Measurements from ENCODE around the gene APOA4.

Gene APOA4

DNA sequence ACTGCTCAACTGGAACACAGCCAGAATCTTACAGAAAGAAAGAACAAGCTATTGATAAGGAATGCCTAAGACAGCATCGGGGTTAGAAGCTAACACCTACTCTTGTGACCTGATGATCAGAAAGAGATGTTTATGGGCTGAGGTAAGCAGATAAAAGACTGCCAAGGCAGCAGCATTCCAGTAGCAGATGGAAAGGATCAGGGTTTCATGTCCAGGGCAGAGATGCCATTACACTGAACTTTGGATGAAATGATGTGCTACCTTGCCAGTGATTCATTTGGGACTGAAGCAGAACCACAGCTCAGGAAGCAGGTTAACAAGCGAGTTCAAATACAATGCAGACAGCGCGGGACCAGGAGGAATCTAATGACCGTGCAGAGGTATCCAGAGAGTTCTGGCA lies 41.4 kb upstream of the APOA4 start:
- peaks cover 48 to 93% of the 10 kb centered on the region in 2 donors for H3K36me3 ChIP-seq (replicated peaks in 1 of 2; ENCODE audit: control insufficient read depth in 2 of 2, insufficient read depth in 2 of 2, low read length in 2 of 2)
- H3K4me2 ChIP-seq (ENCODE audit: insufficient read depth, low read length, poor library complexity, severe bottlenecking): no peak overlapping the region
- no peak overlapping the region for H2BK12ac ChIP-seq (ENCODE audit: low read length)
- no peak overlapping the region for H2BK15ac ChIP-seq (ENCODE audit: low read length)
- H2BK120ac ChIP-seq (ENCODE audit: low read depth, low read length): no peak overlapping the region
- no peaks in the 10 kb centered on the region for H3K9me3 ChIP-seq (replicated peaks in 1 of 2; ENCODE audit: control insufficient read depth in 2 of 2, insufficient read depth in 1 of 2, low read depth in 1 of 2, low read length in 2 of 2)
- DNase-seq (ENCODE audit: low spot score): no peak
- no peak overlapping the region for H3K14ac ChIP-seq (ENCODE audit: low read length)
- no peak overlapping the region for H3K18ac ChIP-seq (ENCODE audit: low read length)
- H4K91ac ChIP-seq (ENCODE audit: low read depth, low read length, poor library complexity): no peak overlapping the region
- no peak overlapping the region for H2AK5ac ChIP-seq (ENCODE audit: low read depth, low read length)
- no peak overlapping the region for H3K27ac ChIP-seq (replicated peaks; ENCODE audit: low read length)
- no peak overlapping the region for H4K8ac ChIP-seq (ENCODE audit: low read depth, low read length)
- no peak overlapping the region for H2BK5ac ChIP-seq (ENCODE audit: low read length)
- H3K9ac ChIP-seq (ENCODE audit: low read depth, low read length, poor library complexity): no peak overlapping the region
- H3K4me1 ChIP-seq (ENCODE audit: control insufficient read depth in 2 of 2, insufficient read depth in 1 of 2, low read depth in 1 of 2, low read length in 2 of 2): no peaks in the 10 kb centered on the region
- H3K79me1 ChIP-seq (ENCODE audit: low read depth, low read length): no peaks in the 10 kb centered on the region
- H3K4ac ChIP-seq (ENCODE audit: low read length): no peak overlapping the region
- H2AFZ ChIP-seq (ENCODE audit: low read length): no peak overlapping the region
- H3K23ac ChIP-seq (ENCODE audit: low read depth, low read length, poor library complexity): no peak overlapping the region
- no peaks in the 10 kb centered on the region for H3K27me3 ChIP-seq (ENCODE audit: control insufficient read depth in 3 of 3, insufficient read depth in 3 of 3, low read depth in 1 of 3, low read length in 3 of 3)
- H3K4me3 ChIP-seq (ENCODE audit: low read length in 2 of 2): no peak overlapping the region
- no CpG with 5 or more reads among the region's 5 CpGs for WGBS, 2 donors (ENCODE audit: extremely low coverage in 2 of 2, insufficient read length in 2 of 2, insufficient replicate concordance in 1 of 2)

DNA sequence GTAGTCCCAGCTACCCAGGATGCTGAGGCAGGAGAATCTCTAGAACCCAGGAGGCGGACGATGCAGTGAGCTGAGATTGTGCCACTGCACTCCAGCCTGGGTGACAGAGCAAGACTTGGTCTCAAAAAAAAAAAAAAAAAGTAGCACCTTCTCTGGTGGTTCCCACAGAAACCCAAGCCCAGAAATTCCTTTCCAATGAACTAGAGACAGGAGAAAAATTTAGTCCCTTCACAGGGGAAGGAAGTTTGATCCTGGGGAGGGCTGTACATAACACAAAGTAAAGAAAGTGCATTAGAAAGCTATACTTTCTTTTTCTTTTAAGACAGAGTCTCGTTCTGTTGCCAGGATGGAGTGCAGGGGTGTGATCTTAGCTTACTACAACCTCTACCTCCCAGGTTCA lies 39.8 kb upstream of the APOA4 start:
- no peak overlapping the region for H2AK5ac ChIP-seq (ENCODE audit: low read depth, low read length)
- no CpG with 5 or more reads among the region's 3 CpGs for WGBS, 2 donors (ENCODE audit: extremely low coverage in 2 of 2, insufficient read length in 2 of 2, insufficient replicate concordance in 1 of 2)
- H4K91ac ChIP-seq (ENCODE audit: low read depth, low read length, poor library complexity): no peak overlapping the region
- H3K23ac ChIP-seq (ENCODE audit: low read depth, low read length, poor library complexity): no peak overlapping the region
- no peak overlapping the region for H4K8ac ChIP-seq (ENCODE audit: low read depth, low read length)
- peaks cover 59 to 93% of the 10 kb centered on the region in 2 donors for H3K36me3 ChIP-seq (replicated peaks in 1 of 2; ENCODE audit: control insufficient read depth in 2 of 2, insufficient read depth in 2 of 2, low read length in 2 of 2)
- H3K4me2 ChIP-seq (ENCODE audit: insufficient read depth, low read length, poor library complexity, severe bottlenecking): no peak overlapping the region
- peaks cover 4% of the 10 kb centered on the region for H3K79me1 ChIP-seq (ENCODE audit: low read depth, low read length)
- H3K27ac ChIP-seq (replicated peaks; ENCODE audit: low read length): no peak overlapping the region
- H2BK15ac ChIP-seq (ENCODE audit: low read length): no peak overlapping the region
- H3K9me3 ChIP-seq (replicated peaks in 1 of 2; ENCODE audit: control insufficient read depth in 2 of 2, insufficient read depth in 1 of 2, low read depth in 1 of 2, low read length in 2 of 2): peaks cover 0 to 3% of the 10 kb centered on the region in 2 donors
- H3K4me3 ChIP-seq (ENCODE audit: low read length in 2 of 2): no peak overlapping the region
- H2AFZ ChIP-seq (ENCODE audit: low read length): no peak overlapping the region
- no peak for DNase-seq (ENCODE audit: low spot score)
- no peak overlapping the region for H2BK120ac ChIP-seq (ENCODE audit: low read depth, low read length)
- H2BK5ac ChIP-seq (ENCODE audit: low read length): no peak overlapping the region
- H3K4ac ChIP-seq (ENCODE audit: low read length): no peak overlapping the region
- no peaks in the 10 kb centered on the region for H3K27me3 ChIP-seq (ENCODE audit: control insufficient read depth in 3 of 3, insufficient read depth in 3 of 3, low read depth in 1 of 3, low read length in 3 of 3)
- H3K18ac ChIP-seq (ENCODE audit: low read length): no peak overlapping the region
- H2BK12ac ChIP-seq (ENCODE audit: low read length): no peak overlapping the region
- no peaks in the 10 kb centered on the region for H3K4me1 ChIP-seq (ENCODE audit: control insufficient read depth in 2 of 2, insufficient read depth in 1 of 2, low read depth in 1 of 2, low read length in 2 of 2)
- no peak overlapping the region for H3K14ac ChIP-seq (ENCODE audit: low read length)
- H3K9ac ChIP-seq (ENCODE audit: low read depth, low read length, poor library complexity): no peak overlapping the region

DNA sequence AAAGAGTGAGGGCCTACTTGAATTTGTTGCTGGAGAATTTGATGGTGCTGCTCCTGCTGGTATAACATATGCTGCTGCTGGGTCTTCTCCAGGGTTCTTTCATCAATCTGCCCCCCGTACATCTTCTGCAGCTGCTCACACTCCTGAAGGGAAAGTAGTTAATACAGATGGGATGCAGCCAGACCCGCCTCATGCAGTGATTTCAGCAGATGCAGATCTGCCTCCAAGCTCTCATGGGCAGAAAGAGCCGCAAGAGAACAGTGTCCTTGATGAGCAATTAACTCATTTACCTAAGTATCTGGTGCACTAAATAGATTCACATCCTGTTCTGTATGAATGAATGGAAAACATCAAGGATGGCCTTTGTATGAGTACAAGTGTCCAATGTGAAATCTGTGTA lies 39.1 kb upstream of the APOA4 start:
- Histone ChIP-seq H3K79me1 (ENCODE audit: low read depth, low read length) (peaks cover 4% of the 10 kb centered on the region), H3K4me3 (ENCODE audit: low read length in 2 of 2) (no peak overlapping the region), H3K14ac (ENCODE audit: low read length) (no peak overlapping the region), H3K27me3 (ENCODE audit: control insufficient read depth in 3 of 3, insufficient read depth in 3 of 3, low read depth in 1 of 3, low read length in 3 of 3) (no peaks in the 10 kb centered on the region), H2AK5ac (ENCODE audit: low read depth, low read length) (no peak overlapping the region), H2BK5ac (ENCODE audit: low read length) (no peak overlapping the region), H3K36me3 (replicated peaks in 1 of 2; ENCODE audit: control insufficient read depth in 2 of 2, insufficient read depth in 2 of 2, low read length in 2 of 2) (peaks cover 58 to 93% of the 10 kb centered on the region in 2 donors), H2BK15ac (ENCODE audit: low read length) (no peak overlapping the region), H2BK12ac (ENCODE audit: low read length) (no peak overlapping the region), H4K8ac (ENCODE audit: low read depth, low read length) (no peak overlapping the region), H3K9ac (ENCODE audit: low read depth, low read length, poor library complexity) (no peak overlapping the region), H3K4me1 (ENCODE audit: control insufficient read depth in 2 of 2, insufficient read depth in 1 of 2, low read depth in 1 of 2, low read length in 2 of 2) (no peaks in the 10 kb centered on the region), H3K18ac (ENCODE audit: low read length) (no peak overlapping the region), H3K4me2 (ENCODE audit: insufficient read depth, low read length, poor library complexity, severe bottlenecking) (no peak overlapping the region), H3K23ac (ENCODE audit: low read depth, low read length, poor library complexity) (no peak overlapping the region), H2AFZ (ENCODE audit: low read length) (no peak overlapping the region), H4K91ac (ENCODE audit: low read depth, low read length, poor library complexity) (no peak overlapping the region), H3K27ac (replicated peaks; ENCODE audit: low read length) (no peak overlapping the region), H3K4ac (ENCODE audit: low read length) (no peak overlapping the region), H2BK120ac (ENCODE audit: low read depth, low read length) (no peak overlapping the region), H3K9me3 (replicated peaks in 1 of 2; ENCODE audit: control insufficient read depth in 2 of 2, insufficient read depth in 1 of 2, low read depth in 1 of 2, low read length in 2 of 2) (peaks cover 0 to 3% of the 10 kb centered on the region in 2 donors)
- DNase-seq (ENCODE audit: low spot score): no peak
- WGBS, 2 donors (ENCODE audit: extremely low coverage in 2 of 2, insufficient read length in 2 of 2, insufficient replicate concordance in 1 of 2): no CpG with 5 or more reads among the region's 3 CpGs

DNA sequence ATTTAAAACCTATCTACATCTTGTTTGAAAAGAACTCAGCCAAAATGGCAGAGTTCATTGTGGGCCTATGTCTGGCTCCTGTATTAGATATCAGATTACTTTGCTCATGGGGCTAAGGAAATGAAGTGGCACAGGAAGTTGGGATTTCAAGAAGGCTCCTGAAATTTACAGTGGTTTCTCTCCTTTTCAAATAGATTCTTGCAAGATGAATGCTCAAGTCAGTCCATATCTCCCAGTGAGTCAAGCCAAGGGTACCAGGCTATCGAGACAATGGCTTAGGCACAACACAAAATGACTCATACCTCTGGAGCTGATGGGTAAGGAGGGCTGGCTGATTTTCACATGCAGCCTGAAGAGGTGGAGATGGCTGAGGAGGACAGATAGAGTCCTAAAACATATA lies 38.4 kb upstream of the APOA4 start:
- Histone ChIP-seq H3K23ac (ENCODE audit: low read depth, low read length, poor library complexity) (no peak overlapping the region), H3K4me3 (ENCODE audit: low read length in 2 of 2) (no peak overlapping the region), H2BK5ac (ENCODE audit: low read length) (no peak overlapping the region), H3K14ac (ENCODE audit: low read length) (no peak overlapping the region), H3K27me3 (ENCODE audit: control insufficient read depth in 3 of 3, insufficient read depth in 3 of 3, low read depth in 1 of 3, low read length in 3 of 3) (no peaks in the 10 kb centered on the region), H3K4me1 (ENCODE audit: control insufficient read depth in 2 of 2, insufficient read depth in 1 of 2, low read depth in 1 of 2, low read length in 2 of 2) (no peaks in the 10 kb centered on the region), H3K4me2 (ENCODE audit: insufficient read depth, low read length, poor library complexity, severe bottlenecking) (no peak overlapping the region), H3K4ac (ENCODE audit: low read length) (no peak overlapping the region), H2AFZ (ENCODE audit: low read length) (no peak overlapping the region), H3K36me3 (replicated peaks in 1 of 2; ENCODE audit: control insufficient read depth in 2 of 2, insufficient read depth in 2 of 2, low read length in 2 of 2) (peaks cover 56 to 93% of the 10 kb centered on the region in 2 donors), H2BK15ac (ENCODE audit: low read length) (no peak overlapping the region), H2BK12ac (ENCODE audit: low read length) (no peak overlapping the region), H3K9me3 (replicated peaks in 1 of 2; ENCODE audit: control insufficient read depth in 2 of 2, insufficient read depth in 1 of 2, low read depth in 1 of 2, low read length in 2 of 2) (peaks cover 0 to 3% of the 10 kb centered on the region in 2 donors), H3K79me1 (ENCODE audit: low read depth, low read length) (peaks cover 4% of the 10 kb centered on the region), H4K8ac (ENCODE audit: low read depth, low read length) (no peak overlapping the region), H4K91ac (ENCODE audit: low read depth, low read length, poor library complexity) (no peak overlapping the region), H2AK5ac (ENCODE audit: low read depth, low read length) (no peak overlapping the region), H2BK120ac (ENCODE audit: low read depth, low read length) (no peak overlapping the region), H3K9ac (ENCODE audit: low read depth, low read length, poor library complexity) (no peak overlapping the region), H3K18ac (ENCODE audit: low read length) (no peak overlapping the region), H3K27ac (replicated peaks; ENCODE audit: low read length) (no peak overlapping the region)
- WGBS, 2 donors (ENCODE audit: extremely low coverage in 2 of 2, insufficient read length in 2 of 2, insufficient replicate concordance in 1 of 2): no CpG with 5 or more reads among the region's 1 CpG
- no peak for DNase-seq (ENCODE audit: low spot score)

Measured in neuronal stem cell (in vitro differentiated cells).